ENCODE data around the gene IRX4. TPM values are rescaled to one million over a fixed set of nuclear protein-coding genes. Genes with fewer than 3 reads are reported as not detected.

The IRX4 gene
- total RNA-seq, 2 donors from 2014 or later, result not detected

DNA sequence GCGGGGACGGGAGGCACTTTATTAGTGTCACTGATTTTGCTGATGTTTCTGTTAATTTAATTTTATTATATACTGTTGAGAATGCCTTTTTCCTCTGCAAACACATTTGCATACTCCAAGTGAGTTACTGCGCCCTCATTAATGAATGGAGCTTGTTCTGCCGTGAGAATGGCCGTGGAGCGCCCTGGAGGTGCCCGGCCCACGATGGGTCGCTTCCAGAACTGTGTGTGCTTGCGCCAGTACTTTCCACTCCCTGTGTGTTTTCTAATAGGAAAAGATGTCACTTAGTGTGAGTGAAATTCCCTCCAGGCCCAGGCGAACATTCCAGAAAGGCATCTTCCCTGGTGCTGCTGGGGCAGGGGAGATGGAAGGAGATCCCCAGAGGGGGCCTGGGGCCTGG lies 51.5 kb downstream of the IRX4 start:
- DNase-seq (ENCODE audit: low spot score), result no peak
- Histone ChIP-seq H3K36me3 (peaks cover 6% of the 10 kb centered on the region), H3K4me3 (no peak overlapping the region), H3K27ac (no peak overlapping the region), H3K9me3 (no peaks in the 10 kb centered on the region), H3K4me1 (no peaks in the 10 kb centered on the region), H3K27me3 (no peaks in the 10 kb centered on the region)
- TF ChIP-seq CTCF (IDR thresholded peaks at IDR 0.05), result no peak

- Histone ChIP-seq H3K4me3 (no peak overlapping the region), H3K27ac (no peak overlapping the region), H3K4me1 (no peaks in the 10 kb centered on the region), H3K36me3 (peaks cover 6% of the 10 kb centered on the region), H3K27me3 (no peaks in the 10 kb centered on the region), H3K9me3 (no peaks in the 10 kb centered on the region)
- TF ChIP-seq CTCF (IDR thresholded peaks at IDR 0.05), result no peak
- DNase-seq (ENCODE audit: low spot score), result no peak
Observed at GRCh38 chr5:1830571-1831228, 52.0 kb downstream of the IRX4 start.

DNA sequence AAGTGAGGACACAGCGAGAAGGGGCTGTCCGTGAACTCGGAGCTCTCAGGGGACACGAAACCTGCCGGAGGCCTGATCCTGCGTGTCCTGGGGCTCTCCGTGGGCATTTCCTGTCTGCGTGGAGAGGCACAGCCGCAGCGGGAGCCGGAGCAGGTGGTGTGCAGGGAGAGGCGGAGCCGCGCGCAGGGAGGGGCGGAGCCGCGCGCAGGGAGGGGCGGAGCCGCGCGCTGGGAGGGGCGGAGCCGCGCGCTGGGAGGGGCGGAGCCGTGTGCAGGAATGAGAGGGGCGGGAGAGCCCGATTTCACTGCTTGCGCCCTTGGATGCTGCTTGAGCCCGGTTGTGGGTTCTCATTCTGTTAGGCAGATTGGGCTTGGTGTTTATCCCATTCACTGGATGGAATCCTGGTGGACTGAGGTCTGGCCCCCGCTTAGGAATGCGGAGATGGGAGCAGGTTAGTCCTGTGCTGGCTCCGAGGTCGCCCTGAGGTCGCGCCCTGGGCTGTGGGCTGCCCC lies 54.8 kb downstream of the IRX4 start:
- no peak for TF ChIP-seq CTCF (IDR thresholded peaks at IDR 0.05)
- Histone ChIP-seq H3K36me3 (peaks cover 22% of the 10 kb centered on the region), H3K4me3 (no peak overlapping the region), H3K27me3 (no peaks in the 10 kb centered on the region), H3K4me1 (no peaks in the 10 kb centered on the region), H3K9me3 (no peaks in the 10 kb centered on the region), H3K27ac (no peak overlapping the region)
- DNase-seq (ENCODE audit: low spot score), result no peak

Other genes starting within 250 kb of the IRX4 start
- 10 to 100 TPM; 40.5 to 41.2 TPM for gene MRPL36, start 83.1 kb downstream of the IRX4 start, total RNA-seq
- 100 to 1,000 TPM; 130 to 135 TPM for gene NDUFS6, start 81.5 kb downstream of the IRX4 start, total RNA-seq

Data from right atrium auricular region (tissue), 2 donors.